Measurements from ENCODE around the gene STH.

GRCh38 chr17:45961206-45961605 is 37.8 kb upstream of the STH start:
- TF ChIP-seq ZBTB6 (tag by site-specific recombination; IDR thresholded peaks at IDR 0.05) (no peak), CTCF (tag by site-specific recombination; IDR thresholded peaks at IDR 0.05) (no peak), ZNF629 (tag by site-specific recombination; IDR thresholded peaks at IDR 0.05) (no peak), ZBTB49 (tag by site-specific recombination; IDR thresholded peaks at IDR 0.05; ENCODE audit: low read depth) (no peak), ZNF366 (tag by site-specific recombination; conservative IDR thresholded peaks at IDR 0.05) (no peak), REPIN1 (tag by site-specific recombination; IDR thresholded peaks at IDR 0.05; ENCODE audit: low read depth) (no peak), ZBTB21 (tag by site-specific recombination; IDR thresholded peaks at IDR 0.05) (no peak), PRDM2 (tag by site-specific recombination; IDR thresholded peaks at IDR 0.05; ENCODE audit: borderline replicate concordance) (no peak), ZNF280C (tag by site-specific recombination; IDR thresholded peaks at IDR 0.05) (no peak)

All from HEK293 (cell line).